Tibial artery (tissue), 4 donors: ENCODE data around the gene GSK3A.

Experiments used
- DNase-seq, 2 donors: peaks; one replicate each; pipeline ENCODE4 v3.0.0-alpha.2; 2019
- H3K27ac ChIP-seq, 2 donors: fragments of 200-600 bp; sonication (generic) in 1 of 2; 1 replicate in 1 of 2; 2 replicates in 1 of 2; pipeline ENCODE4 v1.5.1; 2018 to 2019; ENCODE audit warnings: mild to moderate bottlenecking in 1 of 2
- H3K27me3 ChIP-seq, 2 donors: fragments of 200-600 bp; sonication (generic) in 1 of 2; one replicate each; pipeline versions ENCODE4 v1.5.1 to v1.6.0; 2016 to 2019
- H3K36me3 ChIP-seq, 3 donors: fragments of 200-600 bp; sonication (generic) in 2 of 3; one replicate each; pipeline ENCODE4 v1.5.1; 2016 to 2019; ENCODE audit warnings: mild to moderate bottlenecking in 2 of 3
- H3K4me1 ChIP-seq, 4 donors: fragments of 200-600 bp; sonication (generic) in 2 of 4; 1 replicate in 3 of 4; 2 replicates in 1 of 4; pipeline ENCODE4 v1.5.1; 2016 to 2019
- H3K4me3 ChIP-seq, 2 donors: fragments of 200-600 bp; sonication (generic) in 1 of 2; 1 replicate in 1 of 2; 2 replicates in 1 of 2; pipeline ENCODE4 v1.5.1; 2018 to 2019; ENCODE audit warnings: mild to moderate bottlenecking in 2 of 2
- H3K9me3 ChIP-seq, 3 donors: fragments of 200-600 bp; sonication (generic) in 1 of 3; one replicate each; pipeline ENCODE4 v1.5.1; 2016 to 2019
- intact Hi-C: fragments of 100-400 bp; cut with DNase I; formaldehyde crosslinking; loops from one replicate; pipeline ENCODE4 v1.15.0; 2023; ENCODE audit warnings: low total_unique reads
- TF ChIP-seq, protein P1 (sequence below), 2 experiments: fragments of 200-600 bp in 1 of 2; fragments of 450-650 bp in 1 of 2; IDR thresholded peaks; one replicate each; pipeline ENCODE4 v1.5.1; 2017 to 2019; ENCODE audit warnings: antibody characterized with exemption in 2 of 2, mild to moderate bottlenecking in 1 of 2, moderate library complexity in 1 of 2

The GSK3A gene

DNA sequence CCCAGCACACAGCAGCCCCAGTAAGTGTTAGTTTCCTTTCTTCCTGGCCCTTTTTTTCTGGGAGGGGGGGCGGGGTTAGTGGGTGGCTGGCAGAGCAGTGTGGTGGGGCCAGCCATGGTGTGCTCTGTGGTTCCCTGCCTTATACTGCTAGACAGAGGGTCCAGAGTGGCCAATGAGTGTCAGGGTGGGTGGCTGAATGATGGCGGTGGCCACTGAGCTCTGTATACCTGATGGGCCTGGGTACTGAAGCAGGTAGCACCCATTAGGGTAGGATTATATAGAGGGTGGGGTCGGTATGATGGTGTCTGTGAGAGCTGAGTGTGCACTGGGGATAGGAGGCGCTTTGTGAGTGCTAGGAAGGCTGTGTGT lies 40.4 kb upstream of the GSK3A start:
- Histone ChIP-seq H3K27me3 (no peaks in the 10 kb centered on the region), H3K36me3 (peaks cover 5 to 15% (median 12%) of the 10 kb centered on the region in 3 donors), H3K27ac (peak overlapping the region; percentile 93 to 97), H3K4me3 (peak overlapping the region; percentile 70 to 75), H3K4me1 (peaks cover 3 to 78% (median 72%) of the 10 kb centered on the region in 4 donors), H3K9me3 (no peaks in the 10 kb centered on the region)
- intact Hi-C loops: no loop called here
- TF ChIP-seq, protein P1, sequence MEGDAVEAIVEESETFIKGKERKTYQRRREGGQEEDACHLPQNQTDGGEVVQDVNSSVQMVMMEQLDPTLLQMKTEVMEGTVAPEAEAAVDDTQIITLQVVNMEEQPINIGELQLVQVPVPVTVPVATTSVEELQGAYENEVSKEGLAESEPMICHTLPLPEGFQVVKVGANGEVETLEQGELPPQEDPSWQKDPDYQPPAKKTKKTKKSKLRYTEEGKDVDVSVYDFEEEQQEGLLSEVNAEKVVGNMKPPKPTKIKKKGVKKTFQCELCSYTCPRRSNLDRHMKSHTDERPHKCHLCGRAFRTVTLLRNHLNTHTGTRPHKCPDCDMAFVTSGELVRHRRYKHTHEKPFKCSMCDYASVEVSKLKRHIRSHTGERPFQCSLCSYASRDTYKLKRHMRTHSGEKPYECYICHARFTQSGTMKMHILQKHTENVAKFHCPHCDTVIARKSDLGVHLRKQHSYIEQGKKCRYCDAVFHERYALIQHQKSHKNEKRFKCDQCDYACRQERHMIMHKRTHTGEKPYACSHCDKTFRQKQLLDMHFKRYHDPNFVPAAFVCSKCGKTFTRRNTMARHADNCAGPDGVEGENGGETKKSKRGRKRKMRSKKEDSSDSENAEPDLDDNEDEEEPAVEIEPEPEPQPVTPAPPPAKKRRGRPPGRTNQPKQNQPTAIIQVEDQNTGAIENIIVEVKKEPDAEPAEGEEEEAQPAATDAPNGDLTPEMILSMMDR (IDR thresholded peaks at IDR 0.05): no peak
- DNase-seq: no peak

DNA sequence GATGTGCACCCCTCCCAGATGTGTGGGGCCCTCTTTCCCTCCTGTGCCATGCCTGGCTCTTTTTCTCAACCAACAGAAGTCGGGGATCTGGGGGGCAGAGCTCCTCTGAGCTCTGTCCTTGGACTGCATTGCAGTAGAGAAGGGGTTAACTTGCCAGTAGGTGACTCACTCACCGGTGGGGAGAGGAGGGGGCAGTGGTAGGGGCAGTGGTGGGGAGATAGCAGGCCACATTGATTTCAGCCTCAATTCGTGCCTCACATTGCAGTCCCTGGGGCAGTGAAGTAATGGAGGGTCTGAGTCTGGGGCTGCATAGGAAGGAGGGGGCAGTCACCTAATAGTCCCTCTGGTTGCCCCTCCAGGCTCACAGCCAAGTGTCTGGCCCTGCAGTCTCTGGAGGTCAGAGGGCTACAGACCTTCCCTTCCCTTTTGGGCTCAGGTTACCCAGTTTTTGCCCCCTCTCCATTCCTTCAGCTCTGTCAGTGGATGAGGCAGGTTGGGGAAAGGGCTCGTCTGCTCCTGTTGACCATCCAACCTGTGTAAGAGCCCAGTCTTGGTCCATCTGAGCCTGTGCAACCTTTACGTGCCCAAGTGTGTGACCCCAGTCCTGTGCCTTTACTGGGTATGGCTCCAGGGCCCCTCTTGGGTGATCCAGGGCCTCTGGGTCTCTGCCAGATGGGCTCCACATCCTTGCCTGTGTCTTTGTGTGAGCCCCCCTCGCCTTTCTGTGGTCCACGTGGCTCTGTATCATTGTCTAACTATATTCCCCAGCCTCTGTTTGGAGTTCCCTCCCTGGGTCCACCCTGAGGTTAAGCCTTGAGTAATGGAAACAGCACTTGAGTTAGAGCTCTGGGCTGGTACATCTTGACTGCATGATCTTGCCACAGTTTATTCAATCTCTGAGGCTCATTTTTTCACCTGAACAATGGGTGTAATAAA lies 39.7 kb upstream of the GSK3A start:
- Histone ChIP-seq H3K36me3 (peaks cover 0 to 8% (median 5%) of the 10 kb centered on the region in 3 donors), H3K27ac (peak overlapping the region; percentile 93 to 97), H3K27me3 (no peaks in the 10 kb centered on the region), H3K4me3 (peak overlapping the region; percentile 78 to 85), H3K9me3 (no peaks in the 10 kb centered on the region), H3K4me1 (peaks cover 6 to 85% (median 79%) of the 10 kb centered on the region in 4 donors)
- TF ChIP-seq, protein P1 (IDR thresholded peaks at IDR 0.05): no peak
- DNase-seq: peak in 1 of 2 donors; percentile 72
- intact Hi-C loops: no loop called here

DNA sequence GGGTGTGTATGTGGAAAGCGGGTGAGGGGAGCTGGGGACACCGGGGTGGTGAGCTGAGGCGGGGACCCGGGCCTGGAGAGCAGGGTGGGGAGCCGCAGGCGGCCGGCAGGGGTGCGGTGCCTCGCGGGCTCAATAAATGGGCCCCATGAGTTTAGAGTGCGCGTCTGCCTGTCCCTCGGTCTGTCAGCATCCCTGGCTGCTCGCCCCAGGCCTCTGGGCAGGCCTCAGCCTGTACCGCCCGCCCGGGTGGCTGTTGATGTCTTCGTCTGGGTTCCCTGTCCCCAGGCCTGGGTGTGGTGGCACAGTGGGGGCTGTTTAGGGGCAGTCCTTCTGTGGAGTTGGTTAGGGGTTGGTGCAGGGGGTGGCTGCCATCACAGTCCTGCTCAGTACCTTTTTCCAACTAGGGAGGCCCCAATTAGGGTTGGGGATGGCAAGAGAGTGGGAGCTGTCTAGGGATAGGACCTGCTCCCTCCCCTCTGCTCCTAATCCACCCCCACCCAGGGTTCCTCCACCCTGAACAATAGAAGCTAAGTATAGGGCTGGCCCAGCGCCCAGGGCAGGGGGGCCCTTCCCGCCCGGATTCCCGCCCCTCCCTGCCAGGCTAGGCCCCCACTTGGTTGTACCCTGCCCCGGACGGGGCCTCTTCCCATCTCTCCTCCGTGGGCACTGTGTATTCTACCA lies 38.9 kb upstream of the GSK3A start:
- Histone ChIP-seq H3K27me3 (no peaks in the 10 kb centered on the region), H3K27ac (peak overlapping the region; percentile 93 to 97), H3K4me3 (peak overlapping the region; percentile 78 to 85), H3K36me3 (no peaks in the 10 kb centered on the region), H3K9me3 (no peaks in the 10 kb centered on the region), H3K4me1 (peaks cover 6 to 86% (median 79%) of the 10 kb centered on the region in 4 donors)
- intact Hi-C loops: no loop called here
- TF ChIP-seq, protein P1 (IDR thresholded peaks at IDR 0.05): peak in 1 of 2 experiments; percentile 32
- peak; percentile 75 to 88 for DNase-seq

DNA sequence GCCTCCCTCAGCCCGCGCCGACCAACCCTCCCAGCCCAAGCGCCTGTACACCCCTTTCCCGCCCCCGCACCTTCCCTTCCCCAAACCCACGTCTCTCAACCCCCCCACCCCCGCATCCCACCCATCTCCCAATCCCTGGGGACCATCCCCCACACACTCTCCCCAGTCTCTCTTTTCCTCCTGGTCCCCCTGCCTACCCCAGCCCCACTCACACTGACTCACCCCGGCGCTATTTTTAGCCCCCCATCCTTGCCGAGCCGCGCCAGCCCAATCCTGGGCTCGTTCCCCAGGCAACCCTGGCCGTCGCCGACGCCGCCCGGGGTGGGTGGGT lies 38.4 kb upstream of the GSK3A start:
- DNase-seq: peak; percentile 73 to 90
- no peaks in the 10 kb centered on the region for H3K27me3 ChIP-seq
- H3K36me3 ChIP-seq: no peaks in the 10 kb centered on the region
- H3K4me1 ChIP-seq: peaks cover 6 to 86% (median 77%) of the 10 kb centered on the region in 4 donors
- H3K9me3 ChIP-seq: no peaks in the 10 kb centered on the region
- peak overlapping the region; percentile 93 to 97 for H3K27ac ChIP-seq
- intact Hi-C loops: no loop called here
- H3K4me3 ChIP-seq: peak overlapping the region; percentile 78 to 85
- TF ChIP-seq, protein P1 (IDR thresholded peaks at IDR 0.05): no peak

DNA sequence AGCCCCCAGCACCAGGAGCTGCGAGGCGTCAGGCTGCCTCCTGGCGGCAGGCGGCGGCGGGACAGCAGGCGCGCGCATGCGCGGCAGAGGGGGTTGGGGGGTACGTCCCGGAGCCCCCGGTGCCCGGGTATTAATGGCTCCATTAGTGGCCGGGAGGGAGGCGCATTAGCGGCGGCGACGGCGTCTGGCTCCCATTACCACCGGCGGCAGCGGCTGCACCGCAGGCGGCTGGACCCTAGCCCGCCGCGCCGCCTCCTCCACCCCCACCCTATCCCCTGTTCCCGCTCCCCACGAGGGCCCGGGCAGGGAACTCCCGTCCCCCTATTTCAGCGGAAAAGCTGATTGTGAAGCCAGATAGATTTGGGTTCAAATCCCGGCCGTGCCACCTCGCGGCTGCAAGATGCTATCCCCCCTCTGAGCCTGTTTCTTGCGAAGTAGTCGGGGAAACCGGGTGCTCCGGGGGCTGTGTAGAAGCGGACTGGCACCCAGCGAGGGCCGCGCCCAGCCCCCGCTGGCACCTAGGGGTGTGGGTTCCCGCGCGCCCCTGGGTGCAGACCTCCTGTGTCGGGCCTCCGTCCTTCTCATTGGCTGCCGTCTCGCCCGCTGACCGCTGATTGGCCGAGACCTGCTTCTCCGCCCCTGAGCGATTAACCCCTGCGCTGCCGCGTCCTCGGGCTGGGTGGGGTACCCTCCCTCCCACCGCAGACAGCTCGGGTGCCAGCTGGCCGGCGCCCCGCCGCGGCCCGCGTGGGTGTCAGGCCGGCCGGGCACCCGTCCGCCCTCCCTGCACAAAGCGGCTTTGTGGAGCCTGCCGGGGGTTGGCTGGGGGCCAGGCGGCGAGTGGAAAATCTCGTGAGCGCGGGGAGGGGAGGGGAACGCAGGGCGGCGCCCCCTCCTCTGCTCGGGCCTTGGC lies 37.8 kb upstream of the GSK3A start:
- Histone ChIP-seq H3K27ac (peak overlapping the region; percentile 93 to 97), H3K4me1 (peaks cover 6 to 85% (median 75%) of the 10 kb centered on the region in 4 donors), H3K4me3 (peak overlapping the region; percentile 78 to 85), H3K9me3 (no peaks in the 10 kb centered on the region), H3K36me3 (no peaks in the 10 kb centered on the region), H3K27me3 (no peaks in the 10 kb centered on the region)
- TF ChIP-seq, protein P1 (IDR thresholded peaks at IDR 0.05): peak; percentile 89 to 91
- intact Hi-C loops: loop anchor here (2.0 kb wide), 1 partner anchor 33 kb away; no protein-coding TSS in a partner anchor
- peak; percentile 90 to 96 for DNase-seq
